HK-2 (cell line): ENCODE measurements around the gene NOP9.

Experiments
- DNase-seq: peaks from one replicate; pipeline ENCODE4 v3.0.0-alpha.2; 2018; ENCODE audit not compliant: unreplicated experiment

The NOP9 gene

GRCh38 chr14:24299255-24300191, at the start of gene NOP9, which contains the start of gene DHRS1:
NOP9 (plus strand) TSS chr14:24299850; CDS start chr14:24299955, 105 bp downstream.
DHRS1 (minus strand) TSS chr14:24299780; CDS start chr14:24299106, 674 bp downstream.
- DNase-seq = peak; percentile 88

DNA sequence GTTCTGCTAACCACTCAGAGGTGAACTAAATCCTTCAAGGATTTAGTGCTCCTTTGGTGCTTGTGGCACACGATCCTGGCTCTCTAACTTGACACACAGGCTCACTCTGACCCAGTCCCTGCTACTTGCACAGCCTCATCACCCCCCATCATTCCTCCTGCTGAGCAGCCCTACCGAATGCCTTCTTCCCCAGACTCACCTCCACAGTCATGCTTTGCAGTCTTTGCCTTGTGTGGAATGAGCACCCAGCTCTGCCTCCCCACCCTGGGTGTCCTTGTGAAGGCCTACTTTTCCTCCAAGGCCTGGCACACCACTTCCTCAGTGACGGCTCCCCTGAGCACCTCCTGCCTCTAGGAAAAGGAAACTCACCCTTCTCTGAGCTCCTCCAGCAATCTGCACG, 49.3 kb upstream of the NOP9 start:
- no peak for DNase-seq

- DNase-seq = peak; percentile 53
Measured at GRCh38 chr14:24251880-24252288, 47.8 kb upstream of the NOP9 start.

DNA sequence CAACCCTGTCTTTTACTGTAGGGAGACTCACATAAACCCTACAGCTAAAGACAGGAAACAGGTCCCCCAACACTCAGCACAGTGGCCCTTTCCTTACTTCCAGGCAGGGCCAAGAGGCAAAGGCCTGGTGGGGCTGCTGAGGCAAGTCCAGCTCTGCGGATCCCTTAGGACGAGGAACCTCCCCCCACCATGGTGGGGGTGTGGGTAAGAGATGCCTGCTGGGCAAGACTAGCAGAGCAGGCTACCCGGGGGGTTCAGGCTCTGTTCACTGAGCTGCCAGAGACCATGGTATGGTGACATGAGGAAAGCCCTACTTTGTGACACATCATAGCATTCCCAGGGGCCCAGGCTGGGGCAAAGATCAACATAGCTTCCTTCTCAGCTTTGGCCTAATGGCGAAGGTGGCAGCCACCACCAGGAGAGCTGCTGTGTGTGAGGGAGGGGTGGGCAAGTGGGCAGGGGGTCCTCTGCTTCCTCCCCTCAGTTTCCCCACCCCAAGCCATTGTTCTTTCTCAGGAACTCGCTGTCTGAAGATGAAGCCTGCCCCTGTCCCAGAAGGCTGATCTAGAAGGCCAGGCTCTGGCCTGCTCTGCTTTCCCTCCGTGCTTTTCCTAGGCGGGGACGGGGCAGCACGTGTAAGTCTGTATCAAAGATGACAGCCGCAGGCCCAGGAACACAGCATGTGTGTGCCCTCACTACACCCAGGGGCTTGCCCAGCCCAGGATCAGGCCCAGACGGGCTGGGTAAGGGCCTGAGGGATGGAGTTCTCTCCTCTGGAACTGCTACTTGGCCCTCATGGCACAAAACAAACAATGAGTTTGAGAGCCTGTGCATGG, 47.1 kb upstream of the NOP9 start:
- no peak for DNase-seq

GRCh38 chr14:24253936-24254335, 45.7 kb upstream of the NOP9 start:
- DNase-seq = no peak

- DNase-seq = no peak
Measured at GRCh38 chr14:24254630-24255392, 44.8 kb upstream of the NOP9 start.

DNA sequence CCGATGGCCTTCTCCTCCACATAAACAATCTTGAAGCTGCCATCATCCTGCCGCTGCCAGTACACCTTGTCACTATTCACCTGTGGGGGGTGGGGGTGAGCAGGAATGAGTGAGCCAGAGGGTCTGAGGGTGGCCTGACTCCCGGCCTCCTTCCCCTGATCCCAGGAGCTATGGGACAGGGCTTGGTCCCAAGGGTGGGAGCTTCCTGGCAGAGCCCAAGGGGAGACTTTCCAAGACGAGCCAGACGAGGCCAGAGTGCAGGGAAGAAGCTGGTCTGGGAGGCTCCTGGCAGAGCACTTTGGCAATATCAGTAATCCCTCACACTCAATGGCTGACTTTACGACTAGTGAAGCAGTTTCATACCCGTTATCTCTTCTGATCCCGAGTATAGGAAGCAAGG, 44.2 kb upstream of the NOP9 start:
- no peak for DNase-seq

- DNase-seq = no peak
Measured at GRCh38 chr14:24255931-24256711, 43.5 kb upstream of the NOP9 start.

DNA sequence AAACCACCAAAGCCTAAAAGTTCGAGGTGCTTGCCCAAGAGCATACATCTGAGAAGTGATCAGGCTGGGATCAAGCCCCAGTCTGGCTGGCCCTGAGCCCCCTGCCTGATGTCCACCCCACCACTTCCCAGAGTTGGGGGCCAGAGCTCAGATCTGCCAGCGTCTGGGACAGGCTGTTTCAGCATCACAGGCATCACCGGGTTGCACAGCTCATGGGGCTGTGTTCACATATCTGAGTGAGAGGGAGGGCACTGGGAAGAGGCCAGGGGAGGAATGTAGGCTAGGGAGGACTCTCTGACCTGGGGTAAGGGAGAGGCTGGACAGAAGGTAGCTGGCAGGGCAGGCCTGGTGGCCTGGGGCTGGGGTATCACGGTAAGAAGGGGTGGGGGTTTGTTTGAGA, 42.7 kb upstream of the NOP9 start:
- no peak for DNase-seq

DNA sequence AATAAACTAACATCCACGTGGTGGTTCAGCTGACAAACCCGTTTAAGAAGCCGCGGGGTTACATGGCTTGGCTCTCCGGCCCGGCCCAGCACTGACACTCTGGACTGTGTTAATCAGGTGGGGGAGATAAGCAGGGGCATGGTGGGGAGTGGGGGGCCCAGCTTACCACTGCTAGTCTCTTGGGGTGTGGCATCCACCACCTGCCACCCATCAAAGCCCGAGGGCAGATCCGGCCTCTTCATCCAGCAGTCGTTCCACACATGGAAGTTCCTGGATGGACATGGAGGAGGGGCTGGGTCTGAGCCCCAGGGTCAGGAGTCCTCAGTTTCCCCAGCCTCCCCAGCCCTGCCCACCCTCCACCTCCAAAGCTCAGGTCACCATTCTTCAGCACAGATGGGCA, 41.5 kb upstream of the NOP9 start:
- no peak for DNase-seq

- no peak for DNase-seq
Measured at GRCh38 chr14:24258548-24259265, 40.9 kb upstream of the NOP9 start.

DNA sequence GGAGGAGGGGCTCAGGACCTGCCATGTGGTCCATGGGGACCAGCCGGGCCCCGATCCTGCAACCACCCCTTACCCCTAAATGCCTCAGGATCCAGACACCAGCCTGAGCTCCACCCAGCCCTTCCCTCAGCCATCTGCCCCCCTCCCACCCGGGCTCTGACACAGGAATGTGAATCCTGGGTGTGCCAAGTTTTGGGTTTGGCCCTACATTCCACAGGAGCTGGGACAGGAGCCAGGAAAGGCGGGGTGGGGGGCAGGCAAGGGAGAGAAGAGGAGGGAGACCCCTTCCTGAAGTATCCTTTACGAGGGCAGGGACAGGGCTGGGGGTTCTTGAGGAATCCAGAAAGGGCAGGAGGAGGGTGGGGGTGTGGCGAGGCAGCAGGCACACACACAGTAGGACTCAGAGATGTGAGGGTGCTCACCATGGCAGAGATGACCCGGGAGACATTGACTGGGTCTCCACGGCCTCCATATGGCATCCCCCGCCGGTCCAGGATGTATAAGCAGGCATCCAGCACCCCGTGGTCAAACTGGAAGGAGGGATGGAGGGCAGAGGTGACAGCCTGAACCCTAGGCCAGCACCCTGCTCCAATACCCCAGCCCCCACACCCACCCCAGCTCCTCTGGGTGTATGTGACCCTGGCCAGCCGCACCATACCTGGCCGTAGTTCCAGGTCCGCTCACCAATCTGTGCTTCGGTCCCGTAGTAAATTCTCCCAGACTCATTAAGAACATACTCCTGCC, 40.2 kb upstream of the NOP9 start:
- no peak for DNase-seq

- DNase-seq = no peak
Measured at GRCh38 chr14:24260026-24260779, 39.4 kb upstream of the NOP9 start.

- DNase-seq = no peak
Measured at GRCh38 chr14:24260780-24261157, 38.9 kb upstream of the NOP9 start.

- DNase-seq = no peak
Measured at GRCh38 chr14:24261256-24261968, 38.2 kb upstream of the NOP9 start.

GRCh38 chr14:24261969-24262327, 37.7 kb upstream of the NOP9 start:
- DNase-seq = no peak

GRCh38 chr14:24262821-24263733, 36.6 kb upstream of the NOP9 start, which contains the start of gene TGM1:
TGM1 (minus strand) TSS chr14:24263177; CDS start chr14:24262352, 825 bp downstream.
- no peak for DNase-seq
